HG02840 (cell line): ENCODE data around the gene NFIA.

Experiments used
- ATAC-seq: cut with Tn5 transposase; IDR thresholded peaks from one replicate; pipeline ENCODE4 v1.9.1; 2021; ENCODE audit warnings: mild to moderate bottlenecking, moderate library complexity, moderate number of reproducible peaks; ENCODE audit not compliant: unreplicated experiment, low FRiP score

Gene NFIA

DNA sequence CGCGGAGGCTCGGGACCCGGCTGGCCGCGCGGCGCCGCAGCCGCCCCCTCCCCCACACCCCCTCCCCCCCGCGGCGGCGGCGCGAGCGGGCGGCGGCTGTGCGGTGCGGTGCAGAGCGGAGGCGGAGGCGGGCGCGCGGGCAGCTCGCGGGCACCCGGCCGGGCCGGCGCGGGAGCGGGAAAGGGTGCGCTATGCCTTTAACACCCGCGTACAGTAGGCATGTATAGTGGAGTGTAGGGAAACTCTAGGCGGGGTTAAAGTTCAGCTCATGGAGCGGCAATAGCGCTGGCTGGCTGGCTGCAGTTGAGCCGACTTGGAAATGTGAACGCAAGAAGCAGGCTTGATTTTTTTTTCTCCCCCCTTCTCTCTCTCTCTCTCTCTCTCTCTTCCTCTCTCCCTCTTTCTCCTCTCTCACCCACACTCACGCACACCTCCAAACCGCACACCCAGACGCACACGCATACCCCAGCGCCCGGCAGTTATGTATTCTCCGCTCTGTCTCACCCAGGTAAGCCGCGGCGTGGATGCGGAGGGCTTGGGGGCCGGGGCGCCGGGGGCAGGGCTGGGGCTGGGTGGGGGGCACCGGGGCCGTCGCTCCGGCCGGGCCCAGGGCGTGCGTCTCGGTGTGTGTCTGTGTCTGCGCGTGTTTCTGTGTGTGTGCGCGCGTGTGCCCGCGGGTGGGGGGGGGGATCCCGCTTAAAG lies at the start of gene NFIA:
NFIA (plus strand) TSS at position 251 of the 702 bp plus-strand sequence.
- no peak for ATAC-seq

DNA sequence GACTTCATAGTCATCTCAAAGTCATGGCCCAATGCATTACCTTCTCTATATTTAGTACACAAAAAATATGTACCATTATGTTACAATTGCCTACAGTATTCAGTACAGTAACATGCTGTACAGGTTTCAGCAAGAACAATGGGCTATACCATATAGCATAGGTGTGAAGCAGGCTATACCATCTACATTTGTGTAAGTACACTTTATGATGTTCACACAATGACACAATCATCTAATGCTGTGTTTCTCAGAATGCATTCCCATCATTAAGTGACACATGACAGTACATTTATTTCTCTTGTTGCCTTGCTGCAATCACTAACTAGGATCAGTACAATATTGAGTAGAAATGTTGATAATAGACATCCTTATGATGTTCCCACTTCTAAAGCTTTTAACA lies 46.5 kb upstream of the NFIA start:
- no peak for ATAC-seq

DNA sequence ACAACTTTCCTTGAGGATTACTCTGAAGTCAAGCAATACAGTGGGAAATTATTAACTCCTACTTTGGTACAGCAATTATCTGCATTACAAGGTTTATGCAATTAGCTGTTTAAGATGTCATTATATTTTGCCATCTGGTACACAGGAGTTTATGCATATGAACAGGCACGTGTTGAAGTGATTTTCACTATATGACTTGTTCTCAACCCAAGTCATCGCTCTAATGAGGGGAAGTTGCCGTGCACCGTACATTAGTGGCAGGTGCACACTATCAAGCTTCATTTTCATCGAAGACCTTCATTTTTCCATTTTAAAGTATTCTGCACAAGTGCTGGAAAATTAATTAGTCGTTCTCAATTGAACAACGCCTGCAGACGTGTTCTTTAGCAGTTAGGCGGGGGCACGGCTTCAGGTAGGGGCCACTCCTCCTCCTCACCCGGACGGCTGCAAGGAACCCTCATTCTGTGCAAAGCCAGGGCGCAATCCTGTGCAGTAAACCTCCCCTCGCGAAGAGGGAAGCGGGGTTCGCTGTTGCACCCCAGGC lies 39.8 kb upstream of the NFIA start:
- no peak for ATAC-seq

DNA sequence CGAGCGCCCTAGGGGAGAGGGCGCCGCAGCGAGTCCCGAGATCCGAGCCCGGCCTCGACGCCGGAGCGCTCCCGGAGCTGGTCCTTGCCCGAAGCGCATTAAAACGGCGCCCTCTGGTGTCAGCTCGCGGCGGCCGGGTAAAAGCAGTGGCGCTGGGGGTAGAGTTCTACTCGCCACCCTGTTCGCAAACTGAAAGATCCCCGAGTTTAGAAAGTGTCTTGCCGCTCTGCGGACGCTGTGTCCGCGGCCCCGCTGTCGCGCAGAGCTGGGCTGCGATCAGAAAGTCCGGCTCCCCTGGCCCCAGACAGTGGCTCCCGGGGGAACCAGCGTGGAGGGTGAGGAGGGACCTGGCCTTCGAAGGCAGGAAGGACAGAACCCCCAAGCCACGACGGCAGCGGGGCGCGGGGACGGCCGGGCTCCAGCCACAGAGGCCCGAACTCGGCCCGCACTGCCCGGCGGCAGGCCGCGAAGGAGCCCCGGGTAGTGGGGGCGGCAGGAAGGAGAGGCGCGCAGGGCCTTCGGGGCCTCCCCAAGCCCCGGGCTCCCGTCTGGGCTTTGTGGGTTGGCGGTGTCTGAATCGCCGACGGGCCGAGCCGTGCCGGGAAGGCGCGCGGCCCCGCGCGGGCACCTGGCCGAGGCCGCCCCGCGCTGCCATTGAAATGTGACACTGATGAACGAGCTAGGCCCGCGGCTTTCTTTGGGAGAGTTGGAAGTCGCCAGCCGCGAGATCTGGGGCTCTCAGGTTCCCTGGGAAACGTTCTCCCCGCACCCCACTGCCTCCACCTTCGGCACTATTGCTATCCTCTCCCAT lies 39.1 kb upstream of the NFIA start:
- ATAC-seq, result no peak

DNA sequence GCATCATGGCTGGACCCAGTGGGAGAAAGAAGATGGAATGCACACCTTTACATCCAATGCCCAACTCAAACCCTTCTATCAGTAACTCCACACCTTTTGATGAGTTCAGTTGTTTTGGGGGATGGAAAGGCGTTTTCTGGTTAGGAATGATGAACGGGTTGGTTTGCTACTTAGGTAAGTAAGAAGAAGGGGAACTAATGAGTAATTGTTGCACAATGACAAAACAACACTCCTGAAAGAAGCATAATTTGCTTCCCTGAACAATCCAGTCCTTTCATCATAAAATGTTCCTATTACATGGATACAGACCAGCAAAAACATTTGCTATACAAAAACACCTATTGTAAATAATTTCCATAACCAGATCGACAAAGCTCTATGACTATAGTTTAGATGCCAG lies 35.9 kb upstream of the NFIA start:
- ATAC-seq, result no peak

DNA sequence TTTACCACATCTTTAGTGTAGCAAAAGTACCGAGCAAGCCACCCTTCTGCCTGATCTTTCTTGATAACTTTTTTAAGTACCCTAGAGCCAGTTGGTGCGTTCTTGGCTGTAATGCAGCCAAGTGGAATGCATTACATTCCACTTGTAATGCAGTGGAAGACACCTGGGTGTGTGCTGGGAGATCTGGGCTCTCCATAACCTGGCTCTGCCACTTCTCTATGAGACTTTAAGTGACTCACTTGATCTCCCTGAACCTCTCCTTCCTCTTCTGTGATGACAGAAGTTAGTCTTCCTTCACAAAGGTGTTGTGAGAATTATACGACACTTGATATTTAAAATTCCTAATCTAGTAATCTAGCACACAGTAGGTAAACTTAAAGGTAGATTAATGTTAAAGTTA lies 35.3 kb upstream of the NFIA start:
- no peak for ATAC-seq

DNA sequence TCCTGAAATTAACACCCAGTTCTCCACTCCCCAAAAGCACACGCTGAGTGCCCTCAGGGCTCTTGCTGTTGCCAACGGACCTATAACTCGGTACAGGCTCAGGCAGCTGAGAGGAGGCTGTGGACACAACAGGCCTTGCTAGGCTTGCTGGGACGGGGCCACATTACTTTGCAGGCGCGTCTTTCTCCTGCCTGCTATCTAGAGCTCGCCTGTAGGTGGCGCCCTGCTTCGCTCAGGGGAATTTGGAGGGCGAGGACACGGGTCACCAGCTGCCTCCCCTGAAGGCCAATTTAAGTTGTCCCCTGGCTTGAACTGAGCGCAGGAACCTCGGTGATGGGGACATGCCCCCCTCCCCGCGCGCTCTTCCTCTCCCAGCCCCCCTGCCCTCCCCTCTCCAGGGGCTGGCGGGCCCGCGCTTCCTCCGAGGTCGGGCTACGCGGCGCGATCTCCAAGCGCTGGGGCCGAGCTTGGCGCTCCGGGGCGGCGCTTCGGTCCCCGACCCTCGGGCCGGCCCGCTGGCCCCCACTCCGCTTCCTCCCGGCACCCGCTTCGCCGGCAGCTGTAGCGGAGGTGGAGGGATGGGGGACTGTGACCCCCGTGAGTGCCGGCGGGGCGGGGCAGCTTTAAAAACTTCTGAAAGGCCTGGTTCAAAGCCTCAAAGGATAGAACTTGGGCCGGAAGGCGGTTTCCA lies 32.4 kb upstream of the NFIA start:
- ATAC-seq, result peak; percentile 63

DNA sequence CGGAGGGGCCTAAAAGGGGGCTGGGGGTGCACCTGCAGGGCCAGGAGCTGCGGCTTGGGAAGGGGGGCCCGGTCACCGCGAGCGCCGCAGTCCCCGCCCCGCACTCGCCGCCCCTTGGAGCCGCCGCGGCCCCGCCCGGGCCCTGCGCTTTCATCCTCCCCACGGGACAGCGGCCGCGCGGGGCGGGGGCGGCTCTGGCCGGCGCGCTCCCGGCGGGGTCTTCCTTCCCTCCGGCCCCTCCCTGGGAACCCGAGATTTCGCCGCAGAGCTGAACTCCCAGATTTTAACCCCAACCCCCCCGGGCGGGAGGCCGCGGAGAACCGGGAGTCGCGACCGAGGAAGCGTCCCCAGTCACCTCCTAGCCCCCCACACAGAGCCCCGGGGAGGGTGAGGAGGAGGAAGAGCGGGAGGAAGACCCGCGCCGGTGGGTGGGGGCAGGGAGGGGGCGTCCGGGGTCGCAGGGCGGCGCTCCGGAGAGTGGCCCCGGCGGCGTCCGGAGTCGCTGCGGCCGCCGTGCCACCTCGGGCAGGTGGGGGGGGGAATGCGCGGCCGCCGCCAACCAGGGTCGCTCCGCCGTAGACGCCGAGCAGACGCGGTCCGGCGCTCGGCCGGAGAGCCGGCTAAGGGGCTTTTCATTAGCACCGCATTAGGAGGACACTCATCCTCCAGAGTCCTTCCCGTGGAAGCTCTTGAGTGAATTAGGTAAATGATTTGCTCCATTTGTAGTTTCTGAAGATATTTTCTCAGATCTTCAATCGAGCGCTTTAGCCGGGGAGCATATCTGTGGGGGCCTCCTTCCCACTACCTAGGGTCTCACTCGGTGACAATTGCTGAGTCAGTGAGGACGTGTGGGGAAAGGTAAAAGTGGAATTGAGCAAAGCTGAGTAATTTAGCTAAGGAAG lies 31.6 kb upstream of the NFIA start:
- ATAC-seq, result no peak

DNA sequence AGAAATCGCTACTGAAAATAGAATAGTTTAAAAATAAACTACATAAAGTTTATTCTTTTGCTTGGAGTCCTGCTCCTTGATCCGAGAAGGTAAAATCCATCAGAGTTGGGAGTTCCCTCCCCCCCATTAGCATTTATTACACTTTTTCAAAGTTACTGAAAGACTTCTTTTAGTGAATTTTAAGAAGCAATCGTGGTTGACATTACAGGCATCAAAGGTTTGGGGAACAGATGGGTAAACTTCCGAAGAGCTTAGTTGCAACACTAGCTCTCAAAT lies 31.0 kb upstream of the NFIA start:
- ATAC-seq, result no peak

DNA sequence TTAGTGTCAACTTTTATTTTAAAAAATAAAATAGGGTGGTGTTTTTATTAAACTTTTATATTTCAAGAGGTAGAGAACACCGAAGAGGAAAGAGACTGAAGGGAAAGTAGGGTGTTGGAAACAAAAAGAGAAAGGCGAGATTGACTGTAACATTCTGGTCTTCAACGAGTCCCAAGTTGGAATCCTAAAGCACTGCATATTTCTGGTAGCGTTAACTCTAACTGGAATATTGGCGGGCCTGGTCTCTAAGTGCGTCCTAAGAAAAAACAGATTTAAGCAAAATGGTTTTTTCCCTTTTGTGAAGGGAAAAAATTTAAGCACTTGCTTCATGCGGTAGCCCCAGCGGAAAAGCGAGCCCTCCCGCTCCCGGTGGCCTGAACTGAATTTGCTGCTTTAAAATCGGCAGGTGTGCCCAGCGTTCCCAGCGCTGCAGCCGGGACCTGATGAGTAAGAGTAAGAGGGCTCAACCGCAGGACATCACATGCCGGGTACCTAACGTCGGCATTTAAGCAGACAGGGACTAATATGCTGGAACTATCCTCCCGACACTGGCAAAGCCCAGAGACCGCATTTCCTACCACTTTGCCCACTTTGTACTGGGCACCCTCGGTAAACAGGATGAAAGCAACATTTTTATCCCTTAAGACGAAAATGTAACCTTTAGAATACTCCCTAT lies 30.5 kb upstream of the NFIA start:
- no peak for ATAC-seq

DNA sequence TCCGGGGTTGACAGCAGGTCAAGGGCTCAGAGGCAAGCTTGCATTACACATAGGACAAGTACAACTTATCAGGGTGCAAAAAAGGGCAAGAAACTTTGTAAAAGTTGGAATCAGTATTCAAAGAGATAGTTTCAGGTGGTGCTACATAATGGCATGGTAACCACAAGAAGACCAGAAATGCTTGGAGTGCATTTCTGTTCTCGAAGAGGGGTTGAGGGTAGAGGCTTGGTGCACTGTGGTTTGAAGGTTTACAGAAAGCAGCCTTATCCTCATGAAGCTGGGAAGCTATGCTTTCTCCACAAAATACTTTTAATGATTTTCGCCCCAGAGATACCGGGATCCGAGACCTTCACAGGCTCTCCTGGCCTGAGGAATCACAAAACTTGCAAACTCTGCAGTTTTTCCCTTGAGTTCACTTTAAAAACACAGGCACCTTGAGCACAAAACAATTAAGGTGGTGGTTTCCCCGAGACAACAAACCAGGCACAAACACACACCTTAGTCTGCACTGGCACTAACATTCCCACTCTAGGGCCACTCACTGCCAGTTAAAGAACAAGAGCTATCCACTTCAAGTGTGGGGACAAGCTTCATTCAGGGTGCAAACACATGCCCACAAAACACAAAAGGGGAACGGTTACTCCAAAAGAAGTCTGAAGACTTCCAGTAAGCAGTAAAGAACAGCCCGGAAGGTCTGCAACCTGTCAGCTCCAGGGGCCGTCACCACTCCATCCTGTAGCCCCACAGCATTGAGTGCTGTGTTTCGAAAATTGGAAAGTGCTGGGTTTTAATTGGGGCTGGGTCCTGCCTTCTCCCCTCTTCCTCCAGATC lies 29.8 kb upstream of the NFIA start:
- no peak for ATAC-seq

DNA sequence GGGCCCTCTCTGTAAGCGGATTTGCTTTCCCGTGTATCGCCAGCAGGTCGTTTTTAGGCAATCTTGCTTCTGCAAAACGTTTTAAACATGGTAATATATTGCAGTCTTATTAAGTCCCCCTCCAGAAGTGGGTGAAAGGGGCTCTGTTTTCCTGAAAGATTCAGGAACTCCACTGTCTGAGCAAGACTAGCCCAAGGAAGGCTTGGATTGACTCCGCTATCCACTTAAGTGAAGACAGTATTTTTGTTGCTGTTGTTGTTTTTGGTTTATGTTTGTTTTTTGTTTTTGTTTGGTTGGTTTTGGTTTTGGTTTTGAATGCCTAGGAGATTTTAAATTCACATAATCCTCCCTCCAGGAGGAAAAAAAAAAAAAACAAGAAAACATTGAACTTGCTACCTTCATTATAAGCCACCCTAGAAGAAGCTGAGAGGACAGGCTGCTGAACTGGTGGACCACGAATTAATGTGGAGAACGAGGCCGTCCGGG lies 29.1 kb upstream of the NFIA start:
- no peak for ATAC-seq

DNA sequence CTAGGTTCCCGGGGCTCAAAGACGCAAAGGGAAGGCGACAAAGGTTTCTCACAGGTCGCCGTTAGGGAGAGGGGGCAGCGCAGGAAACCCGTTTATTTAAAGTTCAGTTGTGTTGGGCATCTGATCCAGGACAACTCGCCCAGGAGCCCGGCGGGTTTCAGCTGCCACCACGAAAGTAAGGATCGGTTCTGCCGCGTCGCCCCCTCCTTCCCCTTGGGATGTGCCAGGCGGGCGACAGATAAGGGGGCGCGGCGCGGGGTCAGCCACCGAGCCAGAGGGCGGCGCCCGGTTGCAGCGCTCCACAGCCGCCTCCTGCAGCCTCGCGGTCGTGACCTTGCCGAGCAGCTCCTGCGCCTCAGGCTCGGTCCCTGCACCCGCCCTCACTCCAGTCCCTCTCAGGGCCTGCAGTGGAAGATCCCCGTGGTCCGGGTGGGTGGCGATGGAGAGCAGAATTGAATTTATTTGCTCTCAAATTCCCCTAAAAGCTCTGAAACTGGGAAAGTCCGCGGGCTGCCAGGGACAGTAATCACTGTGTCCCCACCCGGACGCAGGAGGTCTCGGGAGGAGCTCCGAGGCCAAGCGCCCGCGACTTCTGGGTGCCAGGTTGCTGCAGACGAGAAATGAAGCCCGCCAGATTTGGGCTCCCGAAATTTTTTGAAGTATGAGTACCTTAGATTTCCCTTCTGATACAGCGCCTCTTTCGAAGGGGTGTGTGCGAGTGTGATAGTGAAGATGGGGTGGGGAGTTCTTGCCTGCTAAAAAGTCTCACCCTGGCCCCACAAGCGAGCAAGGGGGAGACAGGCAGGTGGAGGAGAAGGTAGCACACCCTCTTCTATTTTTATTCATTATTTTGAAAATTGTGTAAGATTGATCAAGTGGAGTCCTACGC lies 28.4 kb upstream of the NFIA start:
- no peak for ATAC-seq

DNA sequence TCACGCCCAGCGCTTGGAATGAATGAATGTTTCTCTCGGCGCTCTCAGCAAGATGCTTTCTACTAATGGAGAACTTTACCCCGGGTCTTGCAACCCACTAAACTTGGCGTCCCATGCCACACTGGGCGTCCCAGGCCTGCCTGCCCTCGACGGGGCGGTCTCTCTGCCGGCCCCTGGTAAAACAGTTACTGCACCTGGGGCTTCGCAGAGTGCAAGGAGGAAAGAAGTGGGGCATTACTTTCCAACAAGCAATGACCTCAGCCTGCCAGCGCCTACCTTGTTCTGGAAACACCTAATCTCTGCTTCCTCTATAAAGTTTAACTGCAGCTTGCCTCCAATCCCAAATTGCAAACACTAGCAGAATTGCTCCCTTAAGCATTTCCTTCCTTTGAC lies 27.8 kb upstream of the NFIA start:
- ATAC-seq, result no peak

DNA sequence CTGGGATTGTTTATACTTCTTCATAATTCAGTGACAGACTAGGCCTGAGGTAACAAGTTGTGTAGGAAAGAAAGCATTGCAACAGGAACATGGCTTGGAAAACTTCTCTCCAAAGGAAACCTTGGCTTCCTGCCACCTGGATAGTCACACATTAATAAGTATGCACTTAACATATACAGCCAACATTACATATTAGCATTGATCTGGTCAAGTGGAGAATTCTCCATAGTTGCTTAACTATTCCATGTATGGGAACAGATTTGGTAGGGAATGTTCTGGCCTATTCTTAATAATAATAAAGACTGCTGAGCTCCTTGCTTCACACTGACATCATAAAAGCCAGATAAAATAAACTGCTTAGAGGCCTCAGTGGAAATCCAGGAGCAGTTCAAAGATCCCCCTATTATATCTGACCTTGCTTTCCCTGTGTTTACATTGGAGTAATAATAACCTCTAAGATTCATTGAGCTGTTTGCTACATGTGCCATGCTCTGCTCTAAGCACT lies 27.2 kb upstream of the NFIA start:
- ATAC-seq, result no peak

DNA sequence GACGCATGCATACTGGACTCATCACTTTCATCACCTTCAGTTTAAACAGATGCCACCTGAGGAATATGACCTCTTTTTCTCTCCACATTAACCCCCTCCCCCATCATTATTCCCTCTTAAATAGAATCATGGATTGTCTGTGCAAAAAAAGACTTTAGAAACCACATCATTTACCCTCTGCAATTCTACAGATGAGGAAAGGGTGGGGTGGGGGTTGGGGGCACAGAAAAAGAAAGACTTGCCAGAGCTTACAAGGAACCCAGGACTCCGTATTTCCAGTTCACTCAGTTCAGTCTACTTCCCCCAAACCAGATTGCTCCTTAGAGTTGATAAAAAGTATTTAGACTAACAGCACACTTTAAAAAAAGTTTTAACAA lies 26.2 kb upstream of the NFIA start:
- ATAC-seq, result no peak

DNA sequence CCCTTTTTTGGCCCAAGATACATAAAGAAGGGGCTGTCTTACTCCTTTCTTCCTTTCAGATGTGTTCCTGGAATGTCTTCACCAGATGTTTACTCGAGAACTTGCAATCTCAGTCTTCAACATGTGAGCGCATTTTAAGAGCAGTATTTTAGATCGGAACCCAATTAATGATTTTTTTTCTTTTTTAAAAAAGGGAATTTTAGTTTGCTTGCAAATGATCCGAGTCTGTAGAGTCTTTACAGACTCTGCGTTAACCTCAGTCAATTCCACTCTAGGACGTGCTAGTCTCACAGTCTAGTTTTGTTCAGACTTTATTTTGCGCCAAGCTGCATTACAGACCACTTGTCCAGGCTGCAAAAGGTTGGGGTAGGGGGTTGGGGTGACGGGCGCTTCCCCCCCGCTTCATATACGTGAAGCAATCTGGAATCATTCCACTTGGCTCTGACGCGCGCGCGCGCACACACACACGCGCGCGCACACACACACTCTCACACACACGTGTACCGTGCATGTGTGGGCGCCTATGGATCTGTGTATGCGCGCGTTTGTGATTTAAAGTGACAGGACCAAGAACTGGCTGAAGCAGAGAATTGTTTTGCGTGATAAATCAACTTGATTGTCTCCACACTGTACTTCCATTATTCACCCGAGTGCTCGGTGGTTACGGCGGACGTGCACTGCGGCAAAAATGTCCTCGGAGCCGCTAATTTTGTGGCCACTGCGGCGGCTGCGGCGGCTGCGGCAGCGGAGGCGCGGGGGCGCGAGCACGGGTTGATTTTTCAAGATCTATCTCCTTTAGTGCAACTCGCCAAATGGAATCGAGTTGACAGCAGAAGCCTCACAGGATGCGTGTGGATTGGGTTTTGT lies 25.6 kb upstream of the NFIA start:
- no peak for ATAC-seq
